ENCODE measurements around the gene SORCS1. TPM values are rescaled to one million over a fixed set of nuclear protein-coding genes. Genes with fewer than 3 reads are reported as not detected.

SORCS1 gene
- total RNA-seq, 2 experiments from 2014 or later = not detected

DNA sequence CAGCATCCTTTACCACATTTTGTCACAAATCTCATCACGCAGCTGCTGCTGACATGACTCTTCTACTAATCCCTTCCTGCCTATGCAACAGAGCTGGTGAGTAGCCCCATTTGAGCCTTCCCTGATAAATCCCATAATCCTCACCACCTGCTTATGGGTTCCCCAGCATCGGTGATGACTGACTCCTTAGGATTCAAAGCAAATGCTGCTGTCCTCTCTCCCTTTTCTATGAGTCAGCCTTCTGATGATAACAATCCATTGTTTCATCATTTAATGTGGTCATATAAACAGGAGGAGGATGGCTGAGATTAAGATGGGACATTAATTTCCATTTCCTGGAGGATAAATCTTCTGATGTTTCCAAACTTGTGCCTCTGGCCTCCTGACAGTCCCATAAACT lies 73.4 kb downstream of the SORCS1 start:
- no peak overlapping the region for H3K4me3 Mint-ChIP-seq
- intact Hi-C loops (cut with DNase I, micrococcal nuclease) = no loop called here
- H3K4me3 ChIP-seq (ENCODE audit: low read length) = no peak overlapping the region
- peaks cover 0 to 15% of the 10 kb centered on the region in 2 experiments for H3K9me3 ChIP-seq (ENCODE audit: control insufficient read depth in 1 of 2, insufficient read depth in 1 of 2, low read length in 2 of 2)
- DNase-seq (no peak), ATAC-seq (ENCODE audit: poor library complexity) (no peak)
- no peak overlapping the region for H3K27ac ChIP-seq (ENCODE audit: low read depth in 1 of 2, low read length in 2 of 2)
- no peaks in the 10 kb centered on the region for H3K36me3 Mint-ChIP-seq (ENCODE audit: low read depth)
- H3K27me3 ChIP-seq (ENCODE audit: control insufficient read depth in 1 of 2, insufficient read depth in 2 of 2, low read length in 2 of 2) = no peaks in the 10 kb centered on the region
- H3K36me3 ChIP-seq (ENCODE audit: insufficient read depth, low read length) = no peaks in the 10 kb centered on the region
- peaks cover 5% of the 10 kb centered on the region for H3K9me3 Mint-ChIP-seq
- H3K4me1 ChIP-seq (ENCODE audit: insufficient read depth, low read length) = no peaks in the 10 kb centered on the region
- H3K27ac Mint-ChIP-seq = no peak overlapping the region
- no peaks in the 10 kb centered on the region for H3K4me1 Mint-ChIP-seq (ENCODE audit: low read depth)
- CTCF ChIA-PET = no interaction called here
- POLR2A ChIA-PET = no interaction called here
- TF ChIP-seq, protein P1, sequence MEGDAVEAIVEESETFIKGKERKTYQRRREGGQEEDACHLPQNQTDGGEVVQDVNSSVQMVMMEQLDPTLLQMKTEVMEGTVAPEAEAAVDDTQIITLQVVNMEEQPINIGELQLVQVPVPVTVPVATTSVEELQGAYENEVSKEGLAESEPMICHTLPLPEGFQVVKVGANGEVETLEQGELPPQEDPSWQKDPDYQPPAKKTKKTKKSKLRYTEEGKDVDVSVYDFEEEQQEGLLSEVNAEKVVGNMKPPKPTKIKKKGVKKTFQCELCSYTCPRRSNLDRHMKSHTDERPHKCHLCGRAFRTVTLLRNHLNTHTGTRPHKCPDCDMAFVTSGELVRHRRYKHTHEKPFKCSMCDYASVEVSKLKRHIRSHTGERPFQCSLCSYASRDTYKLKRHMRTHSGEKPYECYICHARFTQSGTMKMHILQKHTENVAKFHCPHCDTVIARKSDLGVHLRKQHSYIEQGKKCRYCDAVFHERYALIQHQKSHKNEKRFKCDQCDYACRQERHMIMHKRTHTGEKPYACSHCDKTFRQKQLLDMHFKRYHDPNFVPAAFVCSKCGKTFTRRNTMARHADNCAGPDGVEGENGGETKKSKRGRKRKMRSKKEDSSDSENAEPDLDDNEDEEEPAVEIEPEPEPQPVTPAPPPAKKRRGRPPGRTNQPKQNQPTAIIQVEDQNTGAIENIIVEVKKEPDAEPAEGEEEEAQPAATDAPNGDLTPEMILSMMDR (IDR thresholded peaks at IDR 0.05) = no peak
- no peaks in the 10 kb centered on the region for H3K27me3 Mint-ChIP-seq

DNA sequence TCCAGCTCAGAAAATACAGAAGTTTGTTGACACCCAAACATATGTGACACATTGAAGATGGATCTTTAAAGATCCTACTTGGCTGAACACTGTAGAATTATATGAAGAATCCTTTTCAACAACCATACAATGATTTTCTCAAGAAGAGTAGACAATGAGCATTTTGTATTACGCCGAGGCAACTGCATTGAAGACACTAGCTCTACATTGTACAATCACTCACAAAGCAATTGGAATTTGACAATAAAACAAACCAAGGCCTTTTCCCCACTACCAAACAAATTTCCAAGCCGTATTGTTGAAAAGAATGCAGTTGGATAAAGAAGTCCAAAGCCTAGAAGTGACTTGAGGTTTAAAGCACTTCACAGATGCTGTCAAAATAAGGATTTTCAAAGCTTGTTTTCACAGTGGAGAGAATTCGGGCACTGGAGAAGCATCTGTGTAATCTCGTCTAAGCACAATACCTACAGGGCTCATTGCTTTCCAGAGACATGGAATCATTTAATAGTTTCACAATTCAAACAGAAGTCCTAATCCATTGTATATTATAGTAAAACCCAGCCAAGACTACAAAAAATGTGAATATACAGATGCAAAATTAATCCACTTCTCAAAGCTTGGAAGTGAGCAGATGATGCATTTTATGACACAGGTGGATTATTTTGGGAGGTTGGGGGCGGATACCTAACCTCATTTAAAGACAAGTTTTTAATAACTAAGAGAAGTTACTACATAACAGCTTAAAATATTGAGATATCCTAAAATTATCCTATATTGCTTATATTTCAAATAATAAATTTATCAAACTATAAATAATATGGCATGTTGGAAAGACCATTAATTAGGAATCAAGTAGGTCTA lies 78.6 kb downstream of the SORCS1 start:
- Histone ChIP-seq H3K27me3 (ENCODE audit: control insufficient read depth in 1 of 2, insufficient read depth in 2 of 2, low read length in 2 of 2) (no peaks in the 10 kb centered on the region), H3K27ac (ENCODE audit: low read depth in 1 of 2, low read length in 2 of 2) (no peak overlapping the region), H3K36me3 (ENCODE audit: insufficient read depth, low read length) (no peaks in the 10 kb centered on the region), H3K4me3 (ENCODE audit: low read length) (no peak overlapping the region), H3K9me3 (ENCODE audit: control insufficient read depth in 1 of 2, insufficient read depth in 1 of 2, low read length in 2 of 2) (peaks cover 0 to 15% of the 10 kb centered on the region in 2 experiments), H3K4me1 (ENCODE audit: insufficient read depth, low read length) (no peaks in the 10 kb centered on the region)
- ChIA-PET CTCF (no interaction called here), POLR2A (no interaction called here)
- H3K27ac Mint-ChIP-seq = no peak overlapping the region
- ATAC-seq (ENCODE audit: poor library complexity) (no peak), DNase-seq (no peak)
- H3K4me1 Mint-ChIP-seq (ENCODE audit: low read depth) = no peaks in the 10 kb centered on the region
- TF ChIP-seq, protein P1 (IDR thresholded peaks at IDR 0.05) = no peak
- no peak overlapping the region for H3K4me3 Mint-ChIP-seq
- H3K27me3 Mint-ChIP-seq = no peaks in the 10 kb centered on the region
- H3K36me3 Mint-ChIP-seq (ENCODE audit: low read depth) = no peaks in the 10 kb centered on the region
- intact Hi-C loops (cut with DNase I, micrococcal nuclease) = no loop called here
- peaks cover 7% of the 10 kb centered on the region for H3K9me3 Mint-ChIP-seq

DNA sequence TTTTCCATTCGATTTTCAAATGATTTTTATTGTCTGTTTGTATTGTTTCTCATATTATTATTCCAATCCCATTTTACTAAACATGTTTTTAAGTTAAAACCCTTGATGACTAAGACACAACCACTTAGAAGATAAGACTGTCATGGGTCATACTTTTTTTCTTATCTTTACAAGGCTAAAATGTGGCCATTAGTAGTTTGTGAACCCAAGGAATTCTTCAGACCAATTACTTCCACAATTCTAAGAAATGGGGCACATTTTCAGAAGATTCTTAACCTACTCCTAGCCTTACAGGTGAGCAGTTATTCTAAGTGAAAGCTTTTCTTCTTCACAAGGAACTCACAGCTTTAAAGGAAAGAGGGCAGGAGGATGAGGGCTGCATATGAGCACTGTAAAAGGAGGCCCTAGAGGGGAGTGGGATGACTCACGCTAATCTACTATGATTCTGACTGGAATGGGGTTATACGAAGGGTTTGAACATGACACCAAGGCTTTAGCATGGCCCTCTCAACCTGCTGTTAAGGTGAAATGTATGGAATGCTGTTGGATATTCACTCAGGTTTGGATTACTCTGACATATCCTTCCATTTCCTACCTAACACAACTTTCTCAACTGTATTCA lies 81.0 kb downstream of the SORCS1 start:
- Histone ChIP-seq H3K27me3 (ENCODE audit: control insufficient read depth in 1 of 2, insufficient read depth in 2 of 2, low read length in 2 of 2) (no peaks in the 10 kb centered on the region), H3K4me3 (ENCODE audit: low read length) (no peak overlapping the region), H3K9me3 (ENCODE audit: control insufficient read depth in 1 of 2, insufficient read depth in 1 of 2, low read length in 2 of 2) (peaks cover 0 to 15% of the 10 kb centered on the region in 2 experiments), H3K27ac (ENCODE audit: low read depth in 1 of 2, low read length in 2 of 2) (no peak overlapping the region), H3K4me1 (ENCODE audit: insufficient read depth, low read length) (no peaks in the 10 kb centered on the region), H3K36me3 (ENCODE audit: insufficient read depth, low read length) (no peaks in the 10 kb centered on the region)
- no peaks in the 10 kb centered on the region for H3K4me1 Mint-ChIP-seq (ENCODE audit: low read depth)
- H3K4me3 Mint-ChIP-seq = no peak overlapping the region
- no peak for ATAC-seq (ENCODE audit: poor library complexity)
- no peaks in the 10 kb centered on the region for H3K36me3 Mint-ChIP-seq (ENCODE audit: low read depth)
- no peaks in the 10 kb centered on the region for H3K27me3 Mint-ChIP-seq
- TF ChIP-seq, protein P1 (IDR thresholded peaks at IDR 0.05) = no peak
- DNase-seq = no peak
- ChIA-PET CTCF (no interaction called here), POLR2A (no interaction called here)
- peaks cover 7% of the 10 kb centered on the region for H3K9me3 Mint-ChIP-seq
- no peak overlapping the region for H3K27ac Mint-ChIP-seq
- intact Hi-C loops (cut with DNase I, micrococcal nuclease) = no loop called here

Measured in CD4-positive, alpha-beta T cell (primary cell).